Measurements from ENCODE around the gene HYAL2.

GRCh38 chr3:50271314-50271936 is 51.1 kb downstream of the HYAL2 start:
- TF ChIP-seq REST (IDR thresholded peaks at IDR 0.05; ENCODE audit: insufficient read depth in 1 of 2, low read depth in 2 of 2, low read length in 2 of 2) (no peak), TAF1 (IDR thresholded peaks at IDR 0.05; ENCODE audit: borderline replicate concordance, insufficient read depth, low read length) (no peak), POLR2AphosphoS5 (IDR thresholded peaks at IDR 0.05; ENCODE audit: low read depth, low read length) (no peak), SIN3A (IDR thresholded peaks at IDR 0.05; ENCODE audit: borderline replicate concordance, insufficient read depth, low read length) (no peak)
